ENCODE results near the gene PEAK1.

PEAK1 gene

GRCh38 chr15:77075528-77075927 is 344.4 kb downstream of the PEAK1 start:
- DNase-seq = no peak

- DNase-seq = no peak
Observed at GRCh38 chr15:77074350-77074749, 345.6 kb downstream of the PEAK1 start.

- DNase-seq = no peak
Observed at GRCh38 chr15:77071305-77072223, 348.3 kb downstream of the PEAK1 start.

GRCh38 chr15:77070495-77071304 is 349.2 kb downstream of the PEAK1 start, which contains the start of gene TSPAN3:
TSS of gene TSPAN3 (minus strand) at chr15:77071109. CDS start at chr15:77070954, 155 bp downstream.
- DNase-seq = peak; percentile 70 to 93 (median 80)

- DNase-seq = no peak
Observed at GRCh38 chr15:77070180-77070494, 349.8 kb downstream of the PEAK1 start.

GRCh38 chr15:77069521-77070121 is 350.3 kb downstream of the PEAK1 start:
- no peak for DNase-seq

GRCh38 chr15:77068633-77069032 is 351.3 kb downstream of the PEAK1 start:
- no peak for DNase-seq

GRCh38 chr15:77067691-77068367 is 352.1 kb downstream of the PEAK1 start:
- DNase-seq = no peak

GRCh38 chr15:77066971-77067690 is 352.8 kb downstream of the PEAK1 start:
- no peak for DNase-seq

- DNase-seq = no peak
Observed at GRCh38 chr15:77064539-77065308, 355.2 kb downstream of the PEAK1 start.

GRCh38 chr15:77064063-77064462 is 355.8 kb downstream of the PEAK1 start:
- DNase-seq = no peak

- DNase-seq = no peak
Observed at GRCh38 chr15:77063249-77063648, 356.7 kb downstream of the PEAK1 start.

- no peak for DNase-seq
Observed at GRCh38 chr15:77060546-77060945, 359.4 kb downstream of the PEAK1 start.

GRCh38 chr15:77059786-77060361 is 360.0 kb downstream of the PEAK1 start:
- no peak for DNase-seq

GRCh38 chr15:77058468-77058867 is 361.4 kb downstream of the PEAK1 start:
- DNase-seq = no peak

GRCh38 chr15:77057685-77058084 is 362.2 kb downstream of the PEAK1 start:
- DNase-seq = no peak

GRCh38 chr15:77057072-77057471 is 362.8 kb downstream of the PEAK1 start:
- DNase-seq = no peak

GRCh38 chr15:77053709-77054108 is 366.2 kb downstream of the PEAK1 start:
- DNase-seq = no peak

- no peak for DNase-seq
Observed at GRCh38 chr15:77052556-77052955, 367.3 kb downstream of the PEAK1 start.
